OCI-LY1 (cell line): Measurements from ENCODE around the gene CUX1.

Experiments
- H2AFZ ChIP-seq: fragments of 200-600 bp; sonication (generic), shearing (Covaris generic); 2 replicates; pipeline ENCODE4 v1.6.0; 2014; ENCODE audit warnings: antibody characterized with exemption, mild to moderate bottlenecking, low read length
- H3F3A ChIP-seq: fragments of 200-600 bp; sonication (generic), shearing (Covaris generic); 2 replicates; pipeline ENCODE4 v1.6.0; 2014; ENCODE audit warnings: mild to moderate bottlenecking, antibody characterized with exemption, low read length, moderate library complexity; ENCODE audit not compliant: insufficient read depth
- H3K27ac ChIP-seq: fragments of 200-600 bp; sonication (generic); 2 replicates; pipeline ENCODE4 v1.5.1; 2014; ENCODE audit warnings: low read length, mixed run types, mild to moderate bottlenecking, low read depth; ENCODE audit not compliant: poor library complexity, severe bottlenecking
- H3K27me3 ChIP-seq: fragments of 200-600 bp; sonication (generic); 2 replicates; pipeline ENCODE4 v1.6.0; 2014; ENCODE audit warnings: antibody characterized with exemption, mild to moderate bottlenecking, low read length, moderate library complexity; ENCODE audit not compliant: insufficient read depth
- H3K36me3 ChIP-seq: fragments of 200-600 bp; sonication (generic); 2 replicates; pipeline ENCODE4 v1.6.1; 2014; ENCODE audit warnings: mild to moderate bottlenecking, antibody characterized with exemption, low read length, moderate library complexity, mixed read lengths; ENCODE audit not compliant: insufficient read depth
- H3K4me1 ChIP-seq: fragments of 200-600 bp; sonication (generic); 2 replicates; pipeline ENCODE4 v1.5.1; 2014; ENCODE audit warnings: mild to moderate bottlenecking, low read length, moderate library complexity; ENCODE audit not compliant: insufficient read depth, severe bottlenecking
- H3K4me2 ChIP-seq: fragments of 200-600 bp; sonication (generic), shearing (Covaris generic); 2 replicates; pipeline ENCODE4 v1.6.1; 2014; ENCODE audit warnings: low read length
- H3K4me3 ChIP-seq: fragments of 200-600 bp; sonication (generic); 2 replicates; pipeline ENCODE4 v1.5.1; 2014; ENCODE audit warnings: low read length, low read depth, mild to moderate bottlenecking, mixed read lengths; ENCODE audit not compliant: poor library complexity, severe bottlenecking
- H3K79me2 ChIP-seq: fragments of 200-600 bp; shearing (Covaris generic); 2 replicates; pipeline ENCODE4 v1.6.1; 2016; ENCODE audit warnings: mixed run types, low read length, mixed read lengths; ENCODE audit not compliant: insufficient read depth
- H3K9ac ChIP-seq: fragments of 200-600 bp; sonication (generic), shearing (Covaris generic); 2 replicates; pipeline ENCODE4 v1.6.1; 2014; ENCODE audit warnings: mild to moderate bottlenecking, low read length, mixed read lengths
- H3K9me2 ChIP-seq: fragments of 200-600 bp; sonication (generic), shearing (Covaris generic); 2 replicates; pipeline ENCODE4 v1.6.1; 2014; ENCODE audit warnings: low read depth, mild to moderate bottlenecking, low read length, mixed read lengths
- H3K9me3 ChIP-seq: fragments of 200-600 bp; shearing (Covaris generic); 2 replicates; pipeline ENCODE4 v1.6.1; 2014; ENCODE audit warnings: low read length, mixed read lengths
- H4K20me1 ChIP-seq: fragments of 200-600 bp; sonication (generic), shearing (Covaris generic); 2 replicates; pipeline ENCODE4 v1.6.0; 2016; ENCODE audit warnings: mild to moderate bottlenecking, low read length; ENCODE audit not compliant: insufficient read depth
- EZH2 ChIP-seq: fragments of 200-600 bp; sonication (generic), shearing (Covaris generic); IDR thresholded peaks from 2 replicates; pipeline ENCODE4 v1.8.0; 2017; ENCODE audit warnings: borderline replicate concordance, mixed run types, mild to moderate bottlenecking, antibody characterized with exemption, low read length, moderate library complexity, mixed read lengths
- TF ChIP-seq, protein P1 (sequence below): fragments of 200-600 bp; sonication (generic), shearing (Covaris generic); IDR thresholded peaks from 2 replicates; pipeline ENCODE4 v1.5.1; 2017; ENCODE audit warnings: mild to moderate bottlenecking, antibody characterized with exemption, low read length, moderate library complexity, mixed read lengths

The CUX1 gene

DNA sequence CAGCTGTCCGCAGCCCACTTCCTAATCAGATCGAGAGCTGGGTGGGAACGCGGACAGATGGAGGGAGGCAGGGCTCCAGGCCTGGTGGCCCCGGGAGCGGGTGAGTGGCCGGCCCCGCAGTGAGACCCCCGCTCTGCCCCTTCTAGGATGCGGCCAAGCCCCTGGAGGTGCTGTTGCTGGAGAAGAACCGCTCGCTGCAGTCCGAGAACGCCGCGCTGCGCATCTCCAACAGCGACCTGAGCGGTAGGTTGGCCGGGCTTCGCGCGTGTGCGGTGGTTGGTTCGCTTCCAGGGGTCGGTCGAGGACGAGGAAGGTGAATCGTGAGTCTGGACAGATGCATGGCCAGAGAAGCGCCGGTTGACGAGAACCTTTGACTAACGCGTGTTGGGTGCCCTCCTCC, 377.9 kb downstream of the CUX1 start:
- Histone ChIP-seq H3K4me3 (no peak overlapping the region), H2AFZ (no peak overlapping the region), H3K9ac (no peak overlapping the region), H3K36me3 (peaks cover 100% of the 10 kb centered on the region), H3K4me1 (no peaks in the 10 kb centered on the region), H3K79me2 (no peaks in the 10 kb centered on the region), H3K4me2 (no peak overlapping the region), H3K9me2 (no peaks in the 10 kb centered on the region), H3K9me3 (no peaks in the 10 kb centered on the region), H3K27me3 (no peaks in the 10 kb centered on the region), H3F3A (no peaks in the 10 kb centered on the region), H4K20me1 (no peaks in the 10 kb centered on the region), H3K27ac (no peak overlapping the region)
- TF ChIP-seq, protein P1, sequence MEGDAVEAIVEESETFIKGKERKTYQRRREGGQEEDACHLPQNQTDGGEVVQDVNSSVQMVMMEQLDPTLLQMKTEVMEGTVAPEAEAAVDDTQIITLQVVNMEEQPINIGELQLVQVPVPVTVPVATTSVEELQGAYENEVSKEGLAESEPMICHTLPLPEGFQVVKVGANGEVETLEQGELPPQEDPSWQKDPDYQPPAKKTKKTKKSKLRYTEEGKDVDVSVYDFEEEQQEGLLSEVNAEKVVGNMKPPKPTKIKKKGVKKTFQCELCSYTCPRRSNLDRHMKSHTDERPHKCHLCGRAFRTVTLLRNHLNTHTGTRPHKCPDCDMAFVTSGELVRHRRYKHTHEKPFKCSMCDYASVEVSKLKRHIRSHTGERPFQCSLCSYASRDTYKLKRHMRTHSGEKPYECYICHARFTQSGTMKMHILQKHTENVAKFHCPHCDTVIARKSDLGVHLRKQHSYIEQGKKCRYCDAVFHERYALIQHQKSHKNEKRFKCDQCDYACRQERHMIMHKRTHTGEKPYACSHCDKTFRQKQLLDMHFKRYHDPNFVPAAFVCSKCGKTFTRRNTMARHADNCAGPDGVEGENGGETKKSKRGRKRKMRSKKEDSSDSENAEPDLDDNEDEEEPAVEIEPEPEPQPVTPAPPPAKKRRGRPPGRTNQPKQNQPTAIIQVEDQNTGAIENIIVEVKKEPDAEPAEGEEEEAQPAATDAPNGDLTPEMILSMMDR: no peak
- TF ChIP-seq EZH2: no peak

DNA sequence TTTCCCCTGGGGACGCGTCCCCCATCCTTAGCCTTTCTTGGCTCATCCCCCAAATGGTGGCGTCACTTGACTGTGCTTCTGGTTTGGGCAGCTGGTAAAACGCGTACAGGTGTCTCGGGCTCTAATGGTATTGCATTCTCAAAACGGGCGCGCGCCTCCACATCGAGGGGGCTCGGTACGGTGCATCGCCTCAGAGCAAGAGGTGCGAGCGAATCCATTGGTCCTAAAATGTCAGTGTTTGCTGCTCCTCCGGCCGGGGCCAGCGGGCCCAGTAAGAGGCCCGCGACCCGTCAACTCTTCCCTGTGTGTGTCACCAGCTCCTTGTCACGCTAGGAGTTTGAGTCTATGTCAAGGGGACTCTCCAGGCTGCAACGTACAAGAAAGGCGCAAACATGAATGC, 378.6 kb downstream of the CUX1 start:
- Histone ChIP-seq H3K9me2 (no peaks in the 10 kb centered on the region), H3K27me3 (no peaks in the 10 kb centered on the region), H4K20me1 (no peaks in the 10 kb centered on the region), H3K4me3 (no peak overlapping the region), H3K9me3 (no peaks in the 10 kb centered on the region), H3K36me3 (peaks cover 100% of the 10 kb centered on the region), H3K9ac (no peak overlapping the region), H2AFZ (no peak overlapping the region), H3K4me1 (no peaks in the 10 kb centered on the region), H3K79me2 (no peaks in the 10 kb centered on the region), H3F3A (no peaks in the 10 kb centered on the region), H3K4me2 (no peak overlapping the region), H3K27ac (no peak overlapping the region)
- no peak for TF ChIP-seq EZH2
- TF ChIP-seq, protein P1: no peak

DNA sequence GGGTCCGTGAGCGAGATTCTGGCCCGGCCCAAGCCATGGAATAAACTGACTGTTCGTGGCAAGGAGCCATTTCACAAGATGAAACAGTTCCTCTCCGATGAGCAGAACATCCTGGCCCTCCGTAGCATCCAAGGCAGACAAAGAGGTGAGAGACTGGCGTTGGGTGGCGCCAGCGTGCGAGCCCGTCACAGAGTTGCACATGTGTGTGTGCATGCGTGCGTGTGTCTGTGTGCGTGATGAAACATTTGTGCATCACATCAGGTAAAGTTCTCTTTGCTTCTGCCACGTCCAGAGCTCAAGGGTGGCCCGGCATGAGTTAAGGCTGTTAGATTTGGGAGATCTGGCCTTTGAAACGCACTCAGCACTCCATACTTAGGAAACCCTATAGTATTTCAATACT, 379.7 kb downstream of the CUX1 start:
- H3K4me3 ChIP-seq: no peak overlapping the region
- H4K20me1 ChIP-seq: no peaks in the 10 kb centered on the region
- H3K9ac ChIP-seq: no peak overlapping the region
- H3K4me2 ChIP-seq: no peak overlapping the region
- no peak overlapping the region for H3K27ac ChIP-seq
- TF ChIP-seq, protein P1: no peak
- no peak for TF ChIP-seq EZH2
- H3K9me3 ChIP-seq: no peaks in the 10 kb centered on the region
- no peaks in the 10 kb centered on the region for H3K9me2 ChIP-seq
- H3K27me3 ChIP-seq: no peaks in the 10 kb centered on the region
- H2AFZ ChIP-seq: no peak overlapping the region
- H3F3A ChIP-seq: no peaks in the 10 kb centered on the region
- H3K4me1 ChIP-seq: no peaks in the 10 kb centered on the region
- peaks cover 100% of the 10 kb centered on the region for H3K36me3 ChIP-seq
- H3K79me2 ChIP-seq: no peaks in the 10 kb centered on the region
